Heart right ventricle (tissue), 16 donors: ENCODE results near the gene SCYL3. TPM values are rescaled to one million over a fixed set of nuclear protein-coding genes. Genes with fewer than 3 reads are reported as not detected.
"Not testable (repeated sequence)": the region's sequence is repeated elsewhere in the genome, so short reads cannot be mapped to it uniquely, and the experiment has no call there.

Source experiments
- ATAC-seq, 8 donors: fragments of 200-7000 bp; cut with Tn5 transposase; one replicate each; pipeline ENCODE4 v1.9.1; 2020; ENCODE audit warnings: mild to moderate bottlenecking in 8 of 8, moderate library complexity in 8 of 8, moderate number of reproducible peaks in 1 of 8
- DNase-seq, 2 donors: peaks; one replicate each; pipeline ENCODE4 v3.0.0-alpha.2; 2020
- H3K27ac ChIP-seq, 10 donors: fragments of 200-600 bp; sonication (generic) in 2 of 10; one replicate each; pipeline versions ENCODE4 v1.5.0 to v1.8.0; 2020 to 2022; ENCODE audit warnings: mild to moderate bottlenecking in 3 of 10
- H3K27me3 ChIP-seq, 7 donors: fragments of 200-600 bp; one replicate each; pipeline ENCODE4 v1.8.0; 2021 to 2022; ENCODE audit warnings: mild to moderate bottlenecking in 2 of 7
- H3K36me3 ChIP-seq, 9 donors: fragments of 200-600 bp; sonication (generic) in 1 of 9; one replicate each; pipeline versions ENCODE4 v1.5.0 to v1.8.0; 2020 to 2022; ENCODE audit warnings: mild to moderate bottlenecking in 2 of 9
- H3K4me1 ChIP-seq, 9 donors: fragments of 200-600 bp; sonication (generic) in 1 of 9; one replicate each; pipeline versions ENCODE4 v1.5.0 to v1.8.0; 2020 to 2022; ENCODE audit warnings: mild to moderate bottlenecking in 4 of 9
- H3K4me3 ChIP-seq, 10 donors: fragments of 200-600 bp; sonication (generic) in 2 of 10; one replicate each; pipeline versions ENCODE4 v1.5.0 to v1.8.0; 2020 to 2022; ENCODE audit warnings: mild to moderate bottlenecking in 7 of 10, moderate library complexity in 2 of 10
- H3K9me3 ChIP-seq, 11 donors: fragments of 200-600 bp in 10 of 11; sonication (generic) in 2 of 11; one replicate each; pipeline versions ENCODE4 v1.5.0 to v1.8.0; 2013 to 2022; ENCODE audit warnings: mild to moderate bottlenecking in 2 of 11, control low read depth in 1 of 11, moderate library complexity in 1 of 11
- WGBS, 2 donors: extraction: QIAGEN DNeasy Blood & Tissue Kit; methylation state at CpG; one replicate each; pipeline ENCODE4 v1.1.7; 2013; ENCODE audit warnings: inconsistent platforms in 1 of 2; 5-methylcytosine and 5-hydroxymethylcytosine counted together
- intact Hi-C, 10 donors: fragments of 100-400 bp; cut with DNase I; formaldehyde crosslinking; loops; one replicate each; pipeline versions ENCODE4 v1.11.1 to v1.14.2; 2022
- polyA plus RNA-seq, 2 donors: library from polyadenylated mRNA; stranded (reverse); fragments of 200-250 nt; gene quantifications; one replicate each; pipeline ENCODE4 v1.2.3, GENCODE V29; 2013
- total RNA-seq, 10 donors: library from RNA; stranded (reverse); fragmentation: NEBNext Ultra II Directional in 3 of 10; extraction: Animal tissue kit (Norgen Biotek cat#: 25700) in 3 of 10; gene quantifications; one replicate each; pipeline versions ENCODE4 v1.2.1 to v1.2.4, GENCODE V29; 2021 to 2023
- TF ChIP-seq, protein P1 (sequence below), 9 donors: fragments of 200-600 bp; sonication (generic) in 2 of 9; IDR thresholded peaks; one replicate each; pipeline versions ENCODE4 v1.5.0 to v1.8.0; 2021 to 2022; ENCODE audit warnings: antibody characterized with exemption in 9 of 9, mild to moderate bottlenecking in 5 of 9, moderate library complexity in 1 of 9
- donor health status: Arrhythmogenic right ventricular cardiomyopathy.
- donor health status: ischemic (EF 13 %, LVEDD 7.1; RV severe dilation, severe dysfunction).
- donor health status: healthy with polysubstance abuse.
- donor health status: DM: no; HTN: yes; CAD: no.
- donor health status: DM: no; HTN: no; CAD: no.
- donor health status: ischemic (EF 25% LVEDD 6.9; RV normal size, moderate dysfunction).
- donor health status: ischemic (EF 25% LVEDD 5.7; RV mildly dilated, moderate dysfunction).
- donor health status: healthy.
- donor health status: DM: yes; HTN: yes; CAD: no.
- donor health status: Ischemic cardiomyopathy.
- donor health status: ischemic (EF 35%, LVEDD 5.7; RV mildly dilated, moderate dysfunction).
- donor health status: nonischemic (EF 11% LVEDD 7.7; RV severe dilation, severe dysfunction).
- donor health status: DM: yes; HTN: yes; CAD: no.
- donor health status: PGD.
- donor health status: ischemic (EF 29% LVEDD 5.4; RV normal size, mild dysfunction).
- donor health status: nonischemic (EF 23%, LVEDD 6.1; RV moderate dilation, normal function).

Gene SCYL3
- total and polyA plus RNA-seq, 12 donors: 2.4 to 8.9 (median 5.7) TPM

DNA sequence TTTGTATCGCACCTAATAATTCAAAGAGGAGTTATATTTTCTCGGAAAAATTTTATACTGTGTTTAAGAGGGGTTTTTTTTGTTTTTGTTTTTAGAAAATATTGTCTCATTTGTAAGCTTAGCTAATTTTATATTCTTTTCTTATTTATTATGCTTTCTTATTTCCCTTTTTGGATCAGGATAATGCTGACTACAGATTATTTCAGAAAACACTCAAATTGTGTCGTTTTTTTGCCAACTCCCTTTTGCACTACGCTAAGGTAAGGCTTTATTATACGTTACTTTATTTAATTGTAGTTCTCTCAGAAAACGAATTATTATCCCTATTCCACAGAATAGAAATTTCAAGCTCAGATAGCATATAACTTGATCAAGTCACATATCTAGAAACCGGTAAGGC is 72.2 kb downstream of the SCYL3 start:
- TF ChIP-seq, protein P1, sequence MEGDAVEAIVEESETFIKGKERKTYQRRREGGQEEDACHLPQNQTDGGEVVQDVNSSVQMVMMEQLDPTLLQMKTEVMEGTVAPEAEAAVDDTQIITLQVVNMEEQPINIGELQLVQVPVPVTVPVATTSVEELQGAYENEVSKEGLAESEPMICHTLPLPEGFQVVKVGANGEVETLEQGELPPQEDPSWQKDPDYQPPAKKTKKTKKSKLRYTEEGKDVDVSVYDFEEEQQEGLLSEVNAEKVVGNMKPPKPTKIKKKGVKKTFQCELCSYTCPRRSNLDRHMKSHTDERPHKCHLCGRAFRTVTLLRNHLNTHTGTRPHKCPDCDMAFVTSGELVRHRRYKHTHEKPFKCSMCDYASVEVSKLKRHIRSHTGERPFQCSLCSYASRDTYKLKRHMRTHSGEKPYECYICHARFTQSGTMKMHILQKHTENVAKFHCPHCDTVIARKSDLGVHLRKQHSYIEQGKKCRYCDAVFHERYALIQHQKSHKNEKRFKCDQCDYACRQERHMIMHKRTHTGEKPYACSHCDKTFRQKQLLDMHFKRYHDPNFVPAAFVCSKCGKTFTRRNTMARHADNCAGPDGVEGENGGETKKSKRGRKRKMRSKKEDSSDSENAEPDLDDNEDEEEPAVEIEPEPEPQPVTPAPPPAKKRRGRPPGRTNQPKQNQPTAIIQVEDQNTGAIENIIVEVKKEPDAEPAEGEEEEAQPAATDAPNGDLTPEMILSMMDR (IDR thresholded peaks at IDR 0.05): no peak
- H3K4me1 ChIP-seq: no peaks in the 10 kb centered on the region
- 97 to 98% methylated on average over 7 of the region's 7 CpGs for WGBS, 2 donors
- H3K27me3 ChIP-seq: no peaks in the 10 kb centered on the region
- no peaks in the 10 kb centered on the region for H3K9me3 ChIP-seq
- no peak for DNase-seq
- intact Hi-C loops: no loop called here
- no peak for ATAC-seq
- no peak overlapping the region for H3K4me3 ChIP-seq
- H3K36me3 ChIP-seq: peaks cover 0 to 56% (median 4%) of the 10 kb centered on the region in 9 donors
- no peak overlapping the region for H3K27ac ChIP-seq

DNA sequence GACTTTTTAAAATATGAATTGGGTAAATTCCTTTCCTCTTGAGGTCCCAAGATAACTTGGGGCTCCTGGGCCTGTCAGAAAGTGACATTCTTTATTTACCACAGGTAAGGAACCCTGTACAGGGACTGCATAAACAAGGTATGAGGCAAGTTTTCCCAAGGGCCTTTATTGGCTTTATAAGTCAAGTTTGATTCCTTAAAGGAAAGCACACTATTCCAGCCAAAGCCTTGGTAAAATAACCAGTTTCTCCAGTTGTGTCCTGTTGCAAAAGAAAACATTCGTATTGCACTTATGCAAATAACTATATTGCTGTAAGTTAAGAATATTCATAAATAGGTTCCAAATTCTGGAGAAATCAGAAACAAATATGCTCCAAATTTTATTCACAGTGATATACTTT is 77.1 kb downstream of the SCYL3 start:
- Histone ChIP-seq H3K4me1 (no peaks in the 10 kb centered on the region), H3K9me3 (no peaks in the 10 kb centered on the region), H3K36me3 (peaks cover 0 to 23% (median 0%) of the 10 kb centered on the region in 9 donors), H3K27me3 (no peaks in the 10 kb centered on the region), H3K4me3 (no peak overlapping the region), H3K27ac (no peak overlapping the region)
- intact Hi-C loops: no loop called here
- TF ChIP-seq, protein P1 (IDR thresholded peaks at IDR 0.05): no peak
- DNase-seq (no peak), ATAC-seq (no peak)
- 95 to 98% methylated on average over 1 of the region's 1 CpG for WGBS, 2 donors

GRCh38 chr1:169814265-169814664 is 79.4 kb downstream of the SCYL3 start:
- Histone ChIP-seq H3K27ac (no peak overlapping the region), H3K36me3 (peaks cover 0 to 23% (median 0%) of the 10 kb centered on the region in 9 donors), H3K27me3 (no peaks in the 10 kb centered on the region), H3K4me3 (no peak overlapping the region), H3K9me3 (no peaks in the 10 kb centered on the region), H3K4me1 (no peaks in the 10 kb centered on the region)
- WGBS, 2 donors: 91 to 92% methylated on average over 2 of the region's 2 CpGs
- no peak for DNase-seq
- TF ChIP-seq, protein P1 (IDR thresholded peaks at IDR 0.05): no peak
- intact Hi-C loops: loop anchor here in 1 of 10 donors (5.0 kb wide), 1 partner anchor 212 kb away; no protein-coding TSS in a partner anchor
- ATAC-seq: no peak

GRCh38 chr1:169812131-169812530 is 81.6 kb downstream of the SCYL3 start:
- no peaks in the 10 kb centered on the region for H3K4me1 ChIP-seq
- intact Hi-C loops: loop anchor here in 1 of 10 donors (5.0 kb wide), 1 partner anchor 210 kb away; no protein-coding TSS in a partner anchor
- no peak overlapping the region for H3K4me3 ChIP-seq
- 91 to 94% methylated on average over 2 of the region's 2 CpGs for WGBS, 2 donors
- H3K36me3 ChIP-seq: peaks cover 0 to 38% (median 0%) of the 10 kb centered on the region in 9 donors
- H3K9me3 ChIP-seq: no peaks in the 10 kb centered on the region
- ATAC-seq (no peak), DNase-seq (no peak)
- TF ChIP-seq, protein P1 (IDR thresholded peaks at IDR 0.05): no peak
- no peak overlapping the region for H3K27ac ChIP-seq
- H3K27me3 ChIP-seq: no peaks in the 10 kb centered on the region

DNA sequence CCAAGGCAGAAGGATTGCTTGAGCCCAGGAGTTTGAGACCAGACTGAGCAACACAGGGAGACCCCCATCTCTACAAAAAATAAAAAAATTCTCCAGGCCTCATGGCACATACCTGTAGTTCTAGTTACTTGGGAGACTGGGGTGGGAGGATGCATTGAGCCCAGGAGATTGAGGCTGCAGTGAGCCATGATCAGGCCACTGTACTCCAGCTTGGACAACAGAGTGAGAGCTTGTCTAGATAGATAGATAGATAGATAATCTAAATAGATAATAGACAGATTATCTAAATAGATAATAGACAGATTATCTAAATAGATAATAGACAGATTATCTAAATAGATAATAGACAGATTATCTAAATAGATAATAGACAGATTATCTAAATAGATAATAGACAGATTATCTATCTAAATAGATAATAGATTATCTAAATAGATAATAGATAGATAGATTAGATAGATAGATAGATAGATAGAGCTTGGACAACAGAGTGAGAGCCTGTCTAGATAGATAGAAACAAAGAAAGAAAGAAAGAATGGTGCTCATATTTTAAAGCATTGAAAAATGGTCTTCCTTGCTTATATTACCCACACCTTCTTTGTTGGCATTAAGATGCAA is 82.2 kb downstream of the SCYL3 start:
- intact Hi-C loops: loop anchor here in 1 of 10 donors (5.0 kb wide), 1 partner anchor 209 kb away; no protein-coding TSS in a partner anchor

More for the DNA sequence above, 82.2 kb downstream of the SCYL3 start:
- not testable (repeated sequence) for H3K27ac ChIP-seq, H3K27me3 ChIP-seq, DNase-seq, H3K4me1 ChIP-seq, H3K4me3 ChIP-seq, H3K9me3 ChIP-seq, ATAC-seq
- H3K36me3 ChIP-seq: peaks cover 0 to 43% (median 0%) of the 10 kb centered on the region in 9 donors
